HepG2 (cell line): ENCODE data around the gene PEA15. TPM values are rescaled to one million over a fixed set of nuclear protein-coding genes. Genes with fewer than 3 reads are reported as not detected.

Experiments
- ATAC-seq: fragments of 200-7000 bp; cut with Tn5 transposase; 3 replicates; pipeline ENCODE4 v1.9.1; 2020; ENCODE audit warnings: mild to moderate bottlenecking, moderate library complexity
- BruUV-seq: library from RNA; stranded (reverse); fragments of 400-500 nt; replicated peaks from 2 replicates; lab custom pipeline; 2021; lab: Mats Ljungman, UMichigan
- CTCF ChIA-PET: fragments of 300-600 bp; formaldehyde crosslinking; extraction: SDS; loops from one replicate; lab custom pipeline; 2021; ENCODE audit warnings: low total read pairs, inconsistent platforms, low intra/inter-chr PET ratio; lab: Yijun Ruan, JAX
- POLR2A ChIA-PET: fragments of 350-600 bp; sonication (Branson Sonifier 250); formaldehyde crosslinking; loops from one replicate; lab custom pipeline; 2020; ENCODE audit warnings: antibody characterized with exemption, inconsistent platforms; lab: Yijun Ruan, JAX
- DNase-seq: peaks from one replicate; pipeline ENCODE4 v3.0.0-alpha.2; 2015; ENCODE audit warnings: low spot score
- FAIRE-seq: peaks from 3 replicates; lab custom pipeline; 2011; peaks lifted over from hg19 to GRCh38; lab: Jason Lieb, UNC
- H2AFZ ChIP-seq: one replicate; pipeline ENCODE4 v1.6.1; 2011; ENCODE audit warnings: low read length, inconsistent platforms
- H3K27ac ChIP-seq: fragments of 300-600 bp; 3 replicates; pipeline ENCODE4 v1.8.0; 2011; ENCODE audit warnings: mixed run types, mild to moderate bottlenecking, mixed read lengths, low read length, inconsistent platforms; ENCODE audit not compliant: insufficient read depth; ENCODE audit errors: extremely low read length
- H3K27me3 ChIP-seq, 2 experiments: fragments of 200-600 bp in 1 of 2; 2 replicates in 1 of 2; 3 replicates in 1 of 2; pipeline versions ENCODE4 v1.6.0 to v1.8.0; 2011; ENCODE audit warnings: low read length in 2 of 2, mild to moderate bottlenecking in 2 of 2, moderate library complexity in 2 of 2, inconsistent platforms in 1 of 2; ENCODE audit not compliant: insufficient read depth in 2 of 2, control insufficient read depth in 1 of 2
- H3K36me3 ChIP-seq, 2 experiments: fragments of 200-600 bp in 1 of 2; replicated peaks in 1 of 2; 2 replicates in 1 of 2; 3 replicates in 1 of 2; pipeline versions ENCODE4 v1.5.1 to v1.8.0; 2011; ENCODE audit warnings: low read length in 2 of 2, inconsistent platforms in 1 of 2; ENCODE audit not compliant: insufficient read depth in 2 of 2, control insufficient read depth in 1 of 2
- H3K4me1 ChIP-seq: 2 replicates; pipeline ENCODE4 v1.5.1; 2012; ENCODE audit warnings: low read length, inconsistent platforms; ENCODE audit not compliant: insufficient read depth
- H3K4me2 ChIP-seq: 2 replicates; pipeline ENCODE4 v1.6.0; 2011; ENCODE audit warnings: low read depth, low read length, inconsistent platforms
- H3K4me3 ChIP-seq, 3 experiments: fragments of 200-600 bp in 1 of 3; sonication (generic), shearing (Covaris generic) in 1 of 3; replicated peaks in 1 of 3; 2 replicates each; pipeline ENCODE4 v1.5.1; 2011 to 2016; ENCODE audit warnings: low read length in 3 of 3, inconsistent platforms in 2 of 3, low read depth in 2 of 3, mild to moderate bottlenecking in 2 of 3, control low read depth in 1 of 3, mixed read lengths in 1 of 3; ENCODE audit not compliant: insufficient read depth in 1 of 3
- H3K79me2 ChIP-seq: one replicate; pipeline ENCODE4 v1.6.1; 2011; ENCODE audit warnings: low read length, inconsistent platforms; ENCODE audit not compliant: insufficient read depth
- H3K9ac ChIP-seq: 2 replicates; pipeline ENCODE4 v1.6.0; 2011; ENCODE audit warnings: mild to moderate bottlenecking, low read depth, low read length, inconsistent platforms; ENCODE audit not compliant: insufficient read depth
- H3K9me3 ChIP-seq: 2 replicates; pipeline ENCODE4 v1.5.1; 2012; ENCODE audit warnings: mild to moderate bottlenecking, low read length
- H4K20me1 ChIP-seq: 2 replicates; pipeline ENCODE4 v1.6.0; 2011; ENCODE audit warnings: inconsistent platforms, mild to moderate bottlenecking, low read length, moderate library complexity; ENCODE audit not compliant: insufficient read depth
- HES4 ChIP-seq: sonication (generic); formaldehyde crosslinking; IDR thresholded peaks from 2 replicates; pipeline ENCODE4 v1.9.0; 2021; ENCODE audit warnings: mild to moderate bottlenecking, missing genetic modification reagents, borderline replicate concordance
- JUNB ChIP-seq: sonication (generic); formaldehyde crosslinking; IDR thresholded peaks from 2 replicates; pipeline ENCODE4 v1.8.0; 2022; ENCODE audit warnings: missing genetic modification reagents, mild to moderate bottlenecking, borderline replicate concordance
- PHB2 ChIP-seq: fragments of 450-650 bp; IDR thresholded peaks from 2 replicates; pipeline ENCODE4 v1.6.1; 2018; ENCODE audit not compliant: partially characterized antibody
- PITX1 ChIP-seq: sonication (generic); formaldehyde crosslinking; IDR thresholded peaks from 2 replicates; pipeline ENCODE4 v1.5.1; 2020; ENCODE audit warnings: mild to moderate bottlenecking, missing genetic modification reagents
- SSRP1 ChIP-seq: IDR thresholded peaks from 2 replicates; pipeline ENCODE4 v1.6.1; 2016; ENCODE audit warnings: control low read depth
- ZNF207 ChIP-seq: fragments of 450-650 bp; IDR thresholded peaks from 2 replicates; pipeline ENCODE4 v1.6.1; 2016; ENCODE audit warnings: antibody characterized with exemption, borderline replicate concordance
- WGBS: methylation state at CpG from one replicate; pipeline ENCODE4 v1.1.6; 2017; ENCODE audit warnings: low lambda C conversion rate; 5-methylcytosine and 5-hydroxymethylcytosine counted together
- in situ Hi-C: cut with HindIII; loops from 2 replicates; pipeline ENCODE4 v1.10.0; 2017; ENCODE audit warnings: low pct_unique_long_range_greater_than_20kb; ENCODE audit not compliant: extremely low pct_ligation_motif_present
- intact Hi-C: fragments of 100-400 bp; cut with micrococcal nuclease; formaldehyde crosslinking; loops from one replicate; pipeline ENCODE4 v1.10.0; 2022; ENCODE audit not compliant: unreplicated experiment
- polyA plus RNA-seq, 8 experiments: library from polyadenylated mRNA; depleted of rRNA in 3 of 8; stranded (reverse) in 7 of 8; unstranded in 1 of 8; fragments of >200 nt; fragmentation: Illumina TruSeq in 4 of 8; extraction: Trizol in 4 of 8; gene quantifications; 2 replicates each; pipeline versions ENCODE4 v1.2.1 to v1.2.3, GENCODE V29; 2011 to 2016; ENCODE audit warnings: low read depth in 4 of 8, missing spikeins in 1 of 8, mixed read lengths in 1 of 8; ENCODE audit not compliant: insufficient read depth in 1 of 8
- total RNA-seq, 5 experiments: library from RNA; depleted of rRNA; stranded (reverse); fragments of >200 nt; fragmentation: Illumina TruSeq; extraction: Trizol; gene quantifications; 2 replicates each; pipeline ENCODE4 v1.2.3, GENCODE V29; 2016; ENCODE audit warnings: low read depth in 1 of 5
- TF ChIP-seq, protein P1 (sequence below): sonication (generic); formaldehyde crosslinking; IDR thresholded peaks from one replicate; pipeline ENCODE4 v1.5.1; 2020; ENCODE audit warnings: mild to moderate bottlenecking, missing genetic modification reagents; ENCODE audit errors: not compliant biosample characterization
- TF ChIP-seq, protein P2 (sequence below): fragments of 450-650 bp; IDR thresholded peaks from 2 replicates; pipeline ENCODE4 v1.6.1; 2017; ENCODE audit warnings: mild to moderate bottlenecking
- TF ChIP-seq, protein P3 (sequence below): sonication (generic); formaldehyde crosslinking; IDR thresholded peaks from 2 replicates; pipeline ENCODE4 v1.5.0; 2020; ENCODE audit warnings: mild to moderate bottlenecking, missing genetic modification reagents
- TF ChIP-seq, protein P4 (sequence below): sonication (generic); formaldehyde crosslinking; IDR thresholded peaks from 2 replicates; pipeline ENCODE4 v1.8.0; 2022; ENCODE audit warnings: mild to moderate bottlenecking, missing genetic modification reagents, moderate library complexity

Gene PEA15
- total and polyA plus RNA-seq, 2 of the 13 experiments (the other 11 are each of a cell fraction or from before 2014, with no cell fraction given) = 12.1 to 35.2 TPM

DNA sequence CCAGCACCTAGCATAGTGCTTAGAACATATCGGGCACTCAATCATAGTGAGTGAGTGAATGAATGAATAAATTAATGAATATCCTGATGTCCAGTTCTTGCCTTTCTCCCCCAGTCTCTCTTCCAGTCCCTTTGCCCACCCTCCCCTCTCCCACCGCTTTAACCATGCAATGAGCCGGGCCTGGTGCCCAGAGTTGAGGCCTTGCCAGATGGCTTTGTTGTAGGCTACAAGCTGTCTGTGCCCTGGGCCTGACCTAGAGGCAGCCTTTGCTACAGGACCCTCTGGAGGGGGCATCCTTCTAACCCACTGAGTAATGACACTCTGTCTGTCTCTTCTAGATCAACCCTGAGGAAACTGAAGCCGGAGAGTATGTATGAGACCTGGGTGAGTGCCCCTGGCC is 8.0 kb upstream of the PEA15 start:
- Histone ChIP-seq H3K4me2 (no peak overlapping the region), H3K4me1 (peaks cover 32% of the 10 kb centered on the region), H3K4me3 (no peak overlapping the region), H3K27ac (no peak overlapping the region), H3K36me3 (no peaks in the 10 kb centered on the region), H3K27me3 (peaks cover 1 to 11% of the 10 kb centered on the region in 2 experiments; a peak in 2 of 5 replicates), H3K9me3 (no peaks in the 10 kb centered on the region), H4K20me1 (no peaks in the 10 kb centered on the region), H2AFZ (no peak overlapping the region), H3K79me2 (no peaks in the 10 kb centered on the region), H3K9ac (no peak overlapping the region)
- 79% methylated on average over 4 of the region's 4 CpGs for WGBS
- POLR2A ChIA-PET = no interaction called here
- no TSS peak for BruUV-seq
- no peak for DNase-seq
- in situ Hi-C loops = no loop called here
- CTCF ChIA-PET = no interaction called here
- ATAC-seq = no peak
- intact Hi-C loops = loop anchor here (10.0 kb wide), 1 partner anchor 178 kb away; no protein-coding TSS in a partner anchor
- no peak for FAIRE-seq
- TF ChIP-seq, protein P1, sequence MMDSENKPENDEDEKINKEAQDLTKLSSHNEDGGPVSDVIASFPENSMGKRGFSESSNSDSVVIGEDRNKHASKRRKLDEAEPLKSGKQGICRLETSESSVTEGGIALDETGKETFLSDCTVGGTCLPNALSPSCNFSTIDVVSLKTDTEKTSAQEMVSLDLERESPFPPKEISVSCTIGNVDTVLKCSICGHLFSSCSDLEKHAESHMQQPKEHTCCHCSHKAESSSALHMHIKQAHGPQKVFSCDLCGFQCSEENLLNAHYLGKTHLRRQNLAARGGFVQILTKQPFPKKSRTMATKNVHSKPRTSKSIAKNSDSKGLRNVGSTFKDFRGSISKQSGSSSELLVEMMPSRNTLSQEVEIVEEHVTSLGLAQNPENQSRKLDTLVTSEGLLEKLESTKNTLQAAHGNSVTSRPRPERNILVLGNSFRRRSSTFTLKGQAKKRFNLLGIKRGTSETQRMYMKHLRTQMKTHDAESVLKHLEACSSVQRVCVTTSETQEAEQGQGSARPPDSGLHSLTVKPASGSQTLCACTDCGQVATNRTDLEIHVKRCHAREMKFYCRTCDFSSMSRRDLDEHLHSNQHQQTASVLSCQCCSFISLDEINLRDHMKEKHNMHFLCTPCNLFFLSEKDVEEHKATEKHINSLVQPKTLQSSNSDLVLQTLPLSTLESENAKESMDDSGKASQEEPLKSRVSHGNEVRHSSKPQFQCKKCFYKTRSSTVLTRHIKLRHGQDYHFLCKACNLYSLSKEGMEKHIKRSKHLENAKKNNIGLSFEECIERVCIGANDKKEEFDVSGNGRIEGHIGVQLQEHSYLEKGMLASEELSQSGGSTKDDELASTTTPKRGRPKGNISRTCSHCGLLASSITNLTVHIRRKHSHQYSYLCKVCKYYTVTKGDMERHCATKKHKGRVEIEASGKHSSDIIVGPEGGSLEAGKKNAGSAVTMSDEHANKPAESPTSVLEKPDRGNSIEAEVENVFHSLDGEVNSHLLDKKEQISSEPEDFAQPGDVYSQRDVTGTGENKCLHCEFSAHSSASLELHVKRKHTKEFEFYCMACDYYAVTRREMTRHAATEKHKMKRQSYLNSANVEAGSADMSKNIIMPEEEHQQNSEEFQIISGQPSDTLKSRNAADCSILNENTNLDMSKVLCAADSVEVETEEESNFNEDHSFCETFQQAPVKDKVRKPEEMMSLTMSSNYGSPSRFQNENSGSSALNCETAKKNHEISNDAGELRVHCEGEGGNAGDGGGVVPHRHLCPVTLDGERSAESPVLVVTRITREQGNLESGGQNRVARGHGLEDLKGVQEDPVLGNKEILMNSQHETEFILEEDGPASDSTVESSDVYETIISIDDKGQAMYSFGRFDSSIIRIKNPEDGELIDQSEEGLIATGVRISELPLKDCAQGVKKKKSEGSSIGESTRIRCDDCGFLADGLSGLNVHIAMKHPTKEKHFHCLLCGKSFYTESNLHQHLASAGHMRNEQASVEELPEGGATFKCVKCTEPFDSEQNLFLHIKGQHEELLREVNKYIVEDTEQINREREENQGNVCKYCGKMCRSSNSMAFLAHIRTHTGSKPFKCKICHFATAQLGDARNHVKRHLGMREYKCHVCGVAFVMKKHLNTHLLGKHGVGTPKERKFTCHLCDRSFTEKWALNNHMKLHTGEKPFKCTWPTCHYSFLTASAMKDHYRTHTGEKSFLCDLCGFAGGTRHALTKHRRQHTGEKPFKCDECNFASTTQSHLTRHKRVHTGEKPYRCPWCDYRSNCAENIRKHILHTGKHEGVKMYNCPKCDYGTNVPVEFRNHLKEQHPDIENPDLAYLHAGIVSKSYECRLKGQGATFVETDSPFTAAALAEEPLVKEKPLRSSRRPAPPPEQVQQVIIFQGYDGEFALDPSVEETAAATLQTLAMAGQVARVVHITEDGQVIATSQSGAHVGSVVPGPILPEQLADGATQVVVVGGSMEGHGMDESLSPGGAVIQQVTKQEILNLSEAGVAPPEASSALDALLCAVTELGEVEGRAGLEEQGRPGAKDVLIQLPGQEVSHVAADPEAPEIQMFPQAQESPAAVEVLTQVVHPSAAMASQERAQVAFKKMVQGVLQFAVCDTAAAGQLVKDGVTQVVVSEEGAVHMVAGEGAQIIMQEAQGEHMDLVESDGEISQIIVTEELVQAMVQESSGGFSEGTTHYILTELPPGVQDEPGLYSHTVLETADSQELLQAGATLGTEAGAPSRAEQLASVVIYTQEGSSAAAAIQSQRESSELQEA = no peak
- TF ChIP-seq HES4 (CRISPR knock-in tag) (no peak), ZNF207 (no peak), PHB2 (no peak), SSRP1 (no peak), JUNB (CRISPR knock-in tag) (no peak), PITX1 (CRISPR knock-in tag) (no peak)
- TF ChIP-seq, protein P2, sequence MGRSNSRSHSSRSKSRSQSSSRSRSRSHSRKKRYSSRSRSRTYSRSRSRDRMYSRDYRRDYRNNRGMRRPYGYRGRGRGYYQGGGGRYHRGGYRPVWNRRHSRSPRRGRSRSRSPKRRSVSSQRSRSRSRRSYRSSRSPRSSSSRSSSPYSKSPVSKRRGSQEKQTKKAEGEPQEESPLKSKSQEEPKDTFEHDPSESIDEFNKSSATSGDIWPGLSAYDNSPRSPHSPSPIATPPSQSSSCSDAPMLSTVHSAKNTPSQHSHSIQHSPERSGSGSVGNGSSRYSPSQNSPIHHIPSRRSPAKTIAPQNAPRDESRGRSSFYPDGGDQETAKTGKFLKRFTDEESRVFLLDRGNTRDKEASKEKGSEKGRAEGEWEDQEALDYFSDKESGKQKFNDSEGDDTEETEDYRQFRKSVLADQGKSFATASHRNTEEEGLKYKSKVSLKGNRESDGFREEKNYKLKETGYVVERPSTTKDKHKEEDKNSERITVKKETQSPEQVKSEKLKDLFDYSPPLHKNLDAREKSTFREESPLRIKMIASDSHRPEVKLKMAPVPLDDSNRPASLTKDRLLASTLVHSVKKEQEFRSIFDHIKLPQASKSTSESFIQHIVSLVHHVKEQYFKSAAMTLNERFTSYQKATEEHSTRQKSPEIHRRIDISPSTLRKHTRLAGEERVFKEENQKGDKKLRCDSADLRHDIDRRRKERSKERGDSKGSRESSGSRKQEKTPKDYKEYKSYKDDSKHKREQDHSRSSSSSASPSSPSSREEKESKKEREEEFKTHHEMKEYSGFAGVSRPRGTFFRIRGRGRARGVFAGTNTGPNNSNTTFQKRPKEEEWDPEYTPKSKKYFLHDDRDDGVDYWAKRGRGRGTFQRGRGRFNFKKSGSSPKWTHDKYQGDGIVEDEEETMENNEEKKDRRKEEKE = no peak
- TF ChIP-seq, protein P3, sequence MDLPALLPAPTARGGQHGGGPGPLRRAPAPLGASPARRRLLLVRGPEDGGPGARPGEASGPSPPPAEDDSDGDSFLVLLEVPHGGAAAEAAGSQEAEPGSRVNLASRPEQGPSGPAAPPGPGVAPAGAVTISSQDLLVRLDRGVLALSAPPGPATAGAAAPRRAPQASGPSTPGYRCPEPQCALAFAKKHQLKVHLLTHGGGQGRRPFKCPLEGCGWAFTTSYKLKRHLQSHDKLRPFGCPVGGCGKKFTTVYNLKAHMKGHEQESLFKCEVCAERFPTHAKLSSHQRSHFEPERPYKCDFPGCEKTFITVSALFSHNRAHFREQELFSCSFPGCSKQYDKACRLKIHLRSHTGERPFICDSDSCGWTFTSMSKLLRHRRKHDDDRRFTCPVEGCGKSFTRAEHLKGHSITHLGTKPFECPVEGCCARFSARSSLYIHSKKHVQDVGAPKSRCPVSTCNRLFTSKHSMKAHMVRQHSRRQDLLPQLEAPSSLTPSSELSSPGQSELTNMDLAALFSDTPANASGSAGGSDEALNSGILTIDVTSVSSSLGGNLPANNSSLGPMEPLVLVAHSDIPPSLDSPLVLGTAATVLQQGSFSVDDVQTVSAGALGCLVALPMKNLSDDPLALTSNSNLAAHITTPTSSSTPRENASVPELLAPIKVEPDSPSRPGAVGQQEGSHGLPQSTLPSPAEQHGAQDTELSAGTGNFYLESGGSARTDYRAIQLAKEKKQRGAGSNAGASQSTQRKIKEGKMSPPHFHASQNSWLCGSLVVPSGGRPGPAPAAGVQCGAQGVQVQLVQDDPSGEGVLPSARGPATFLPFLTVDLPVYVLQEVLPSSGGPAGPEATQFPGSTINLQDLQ (CRISPR knock-in tag) = no peak
- TF ChIP-seq, protein P4, sequence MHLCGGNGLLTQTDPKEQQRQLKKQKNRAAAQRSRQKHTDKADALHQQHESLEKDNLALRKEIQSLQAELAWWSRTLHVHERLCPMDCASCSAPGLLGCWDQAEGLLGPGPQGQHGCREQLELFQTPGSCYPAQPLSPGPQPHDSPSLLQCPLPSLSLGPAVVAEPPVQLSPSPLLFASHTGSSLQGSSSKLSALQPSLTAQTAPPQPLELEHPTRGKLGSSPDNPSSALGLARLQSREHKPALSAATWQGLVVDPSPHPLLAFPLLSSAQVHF = no peak
